Endodermal cell (in vitro differentiated cells): Measurements from ENCODE around the gene MMP2. TPM values are rescaled to one million over a fixed set of nuclear protein-coding genes. Genes with fewer than 3 reads are reported as not detected.

Experiments
- DNase-seq: peaks from one replicate; pipeline ENCODE4 v3.0.0-alpha.2; 2017
- H3K27ac ChIP-seq: 2 replicates; pipeline ENCODE4 v1.5.1; 2013; ENCODE audit warnings: mild to moderate bottlenecking, low read depth, low read length, moderate library complexity
- H3K27me3 ChIP-seq: 2 replicates; pipeline ENCODE4 v1.6.1; 2013; ENCODE audit warnings: mild to moderate bottlenecking, low read length, moderate library complexity; ENCODE audit not compliant: insufficient read depth, control insufficient read depth, poor library complexity, severe bottlenecking
- H3K36me3 ChIP-seq: 2 replicates; pipeline ENCODE4 v1.7.0; 2013; ENCODE audit warnings: mild to moderate bottlenecking, low read length, moderate library complexity; ENCODE audit not compliant: control insufficient read depth, insufficient read depth
- H3K4me1 ChIP-seq: one replicate; pipeline ENCODE4 v1.7.0; 2013; ENCODE audit warnings: low read length; ENCODE audit not compliant: control insufficient read depth, insufficient read depth
- H3K4me3 ChIP-seq: 2 replicates; pipeline ENCODE4 v1.5.1; 2013; ENCODE audit warnings: mild to moderate bottlenecking, low read length, moderate library complexity
- H3K9ac ChIP-seq: 2 replicates; pipeline ENCODE4 v1.6.1; 2013; ENCODE audit warnings: mild to moderate bottlenecking, low read length, moderate library complexity; ENCODE audit not compliant: poor library complexity, severe bottlenecking; ENCODE audit errors: extremely low read depth
- H3K9me3 ChIP-seq: 2 replicates; pipeline ENCODE4 v1.6.1; 2013; ENCODE audit warnings: mild to moderate bottlenecking, low read length, moderate library complexity; ENCODE audit not compliant: control insufficient read depth
- H3K27ac Mint-ChIP-seq: 2 replicates; pipeline ENCODE4 v1.8.0; 2020; ENCODE audit warnings: mixed read lengths
- H3K27me3 Mint-ChIP-seq: 2 replicates; pipeline ENCODE4 v1.8.0; 2021; ENCODE audit warnings: mild to moderate bottlenecking, mixed read lengths; ENCODE audit not compliant: insufficient read depth
- H3K36me3 Mint-ChIP-seq: 2 replicates; pipeline ENCODE4 v1.8.0; 2020; ENCODE audit warnings: low read depth, mixed read lengths
- H3K4me1 Mint-ChIP-seq: 2 replicates; pipeline ENCODE4 v1.8.0; 2020; ENCODE audit warnings: mixed read lengths
- H3K4me3 Mint-ChIP-seq: 2 replicates; pipeline ENCODE4 v1.8.0; 2020; ENCODE audit warnings: mild to moderate bottlenecking, moderate library complexity, mixed read lengths
- H3K9me3 Mint-ChIP-seq: 2 replicates; pipeline ENCODE4 v1.8.0; 2020; ENCODE audit warnings: mild to moderate bottlenecking, mixed read lengths
- WGBS, 2 experiments: methylation state at CpG; one replicate each; pipeline versions ENCODE4 v1.1.5 to v1.1.7; 2013; ENCODE audit warnings: missing lambda C conversion rate in 2 of 2, mixed read lengths in 1 of 2; ENCODE audit not compliant: insufficient coverage in 1 of 2, insufficient read length in 1 of 2; 5-methylcytosine and 5-hydroxymethylcytosine counted together
- total RNA-seq, 2 donors: library from RNA; stranded (reverse); fragmentation: NEBNext Ultra II Directional in 1 of 2; extraction: Animal tissue kit (Norgen Biotek cat#: 25700) in 1 of 2; gene quantifications; 2 replicates in 1 of 2; 3 replicates in 1 of 2; pipeline ENCODE4 v1.2.1, GENCODE V29; 2021
- TF ChIP-seq, protein P1 (sequence below): fragments of 200-600 bp; sonication (generic); conservative IDR thresholded peaks from 2 replicates; pipeline ENCODE4 v1.5.0; 2021; ENCODE audit warnings: antibody characterized with exemption, mild to moderate bottlenecking

MMP2 gene
- total RNA-seq, 2 donors from 2014 or later, result 65.0 to 80.4 TPM

DNA sequence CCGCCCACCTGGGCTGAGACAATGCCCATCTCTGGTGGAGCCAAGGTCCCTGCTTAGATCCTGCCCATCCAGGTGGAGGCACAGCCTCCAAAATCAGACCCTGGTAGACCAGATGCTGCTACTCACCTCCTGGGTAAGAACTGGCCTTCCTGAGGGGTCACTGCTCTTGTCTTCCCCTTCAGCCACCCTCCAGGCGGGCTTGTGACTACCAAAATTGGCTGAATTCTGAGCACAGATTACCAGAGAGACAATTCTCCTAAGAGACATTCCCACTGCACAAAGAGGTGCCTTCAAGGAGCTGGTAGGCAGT is 10.9 kb downstream of the MMP2 start:
- no peaks in the 10 kb centered on the region for H3K36me3 ChIP-seq
- Mint-ChIP-seq H3K27me3 (no peaks in the 10 kb centered on the region), H3K4me3 (no peak overlapping the region), H3K4me1 (no peaks in the 10 kb centered on the region), H3K9me3 (no peaks in the 10 kb centered on the region), H3K36me3 (peaks cover 28% of the 10 kb centered on the region), H3K27ac (no peak overlapping the region)
- no peak overlapping the region for H3K4me3 ChIP-seq
- 77% methylated on average over 2 of the region's 2 CpGs; no CpG with 5 or more reads in 1 of the 2 experiments for WGBS, 2 experiments
- no peaks in the 10 kb centered on the region for H3K27me3 ChIP-seq
- TF ChIP-seq, protein P1, sequence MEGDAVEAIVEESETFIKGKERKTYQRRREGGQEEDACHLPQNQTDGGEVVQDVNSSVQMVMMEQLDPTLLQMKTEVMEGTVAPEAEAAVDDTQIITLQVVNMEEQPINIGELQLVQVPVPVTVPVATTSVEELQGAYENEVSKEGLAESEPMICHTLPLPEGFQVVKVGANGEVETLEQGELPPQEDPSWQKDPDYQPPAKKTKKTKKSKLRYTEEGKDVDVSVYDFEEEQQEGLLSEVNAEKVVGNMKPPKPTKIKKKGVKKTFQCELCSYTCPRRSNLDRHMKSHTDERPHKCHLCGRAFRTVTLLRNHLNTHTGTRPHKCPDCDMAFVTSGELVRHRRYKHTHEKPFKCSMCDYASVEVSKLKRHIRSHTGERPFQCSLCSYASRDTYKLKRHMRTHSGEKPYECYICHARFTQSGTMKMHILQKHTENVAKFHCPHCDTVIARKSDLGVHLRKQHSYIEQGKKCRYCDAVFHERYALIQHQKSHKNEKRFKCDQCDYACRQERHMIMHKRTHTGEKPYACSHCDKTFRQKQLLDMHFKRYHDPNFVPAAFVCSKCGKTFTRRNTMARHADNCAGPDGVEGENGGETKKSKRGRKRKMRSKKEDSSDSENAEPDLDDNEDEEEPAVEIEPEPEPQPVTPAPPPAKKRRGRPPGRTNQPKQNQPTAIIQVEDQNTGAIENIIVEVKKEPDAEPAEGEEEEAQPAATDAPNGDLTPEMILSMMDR, result no peak
- no peak for DNase-seq
- no peak overlapping the region for H3K9ac ChIP-seq
- H3K4me1 ChIP-seq, result no peaks in the 10 kb centered on the region
- no peaks in the 10 kb centered on the region for H3K9me3 ChIP-seq
- no peak overlapping the region for H3K27ac ChIP-seq

DNA sequence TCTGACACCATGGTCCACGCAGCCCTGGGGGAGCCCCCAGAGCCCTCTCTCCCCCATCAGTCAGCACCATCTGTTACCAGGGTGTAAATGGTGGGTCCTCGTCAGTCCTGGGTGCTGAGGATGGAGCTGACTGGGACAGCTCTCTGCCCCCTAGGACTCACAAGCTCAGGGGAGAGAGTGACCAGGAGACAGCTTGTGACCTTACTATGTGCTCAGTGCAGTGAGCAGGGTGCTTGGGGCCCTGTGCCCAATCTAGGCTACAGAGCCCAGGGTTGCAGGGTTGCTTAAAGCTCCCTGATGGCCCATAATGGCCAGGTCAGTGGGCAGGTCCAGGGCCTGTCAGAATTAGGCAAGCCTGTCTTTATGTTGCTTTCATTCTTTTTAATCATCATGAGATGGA is 11.3 kb downstream of the MMP2 start:
- H3K9me3 ChIP-seq, result no peaks in the 10 kb centered on the region
- Mint-ChIP-seq H3K4me3 (no peak overlapping the region), H3K36me3 (peaks cover 26% of the 10 kb centered on the region), H3K27me3 (no peaks in the 10 kb centered on the region), H3K9me3 (no peaks in the 10 kb centered on the region), H3K4me1 (no peaks in the 10 kb centered on the region), H3K27ac (no peak overlapping the region)
- TF ChIP-seq, protein P1, result no peak
- DNase-seq, result peak; percentile 12
- no peak overlapping the region for H3K9ac ChIP-seq
- no peaks in the 10 kb centered on the region for H3K36me3 ChIP-seq
- no peak overlapping the region for H3K4me3 ChIP-seq
- H3K27ac ChIP-seq, result no peak overlapping the region
- WGBS, 2 experiments, result 92 to 100% methylated on average over 2 of the region's 2 CpGs
- H3K27me3 ChIP-seq, result no peaks in the 10 kb centered on the region
- H3K4me1 ChIP-seq, result no peaks in the 10 kb centered on the region

DNA sequence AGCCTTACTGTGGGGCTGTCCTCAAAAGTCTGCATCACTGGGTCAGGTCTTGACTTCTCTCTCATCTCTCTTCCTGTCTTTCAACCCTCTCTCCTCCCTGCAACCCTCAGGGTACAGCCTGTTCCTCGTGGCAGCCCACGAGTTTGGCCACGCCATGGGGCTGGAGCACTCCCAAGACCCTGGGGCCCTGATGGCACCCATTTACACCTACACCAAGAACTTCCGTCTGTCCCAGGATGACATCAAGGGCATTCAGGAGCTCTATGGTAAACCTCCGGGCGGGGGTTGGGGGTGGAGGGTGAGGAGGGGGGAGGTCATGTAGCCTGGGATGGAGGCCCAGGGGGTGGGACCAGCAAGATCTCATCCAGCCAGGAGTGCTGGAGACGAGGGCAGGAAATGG is 12.7 kb downstream of the MMP2 start:
- H3K4me3 ChIP-seq, result no peak overlapping the region
- no peaks in the 10 kb centered on the region for H3K9me3 ChIP-seq
- H3K27ac ChIP-seq, result no peak overlapping the region
- 86 to 91% methylated on average over 1 to 7 of the region's 7 CpGs for WGBS, 2 experiments
- H3K36me3 ChIP-seq, result no peaks in the 10 kb centered on the region
- H3K4me1 ChIP-seq, result no peaks in the 10 kb centered on the region
- H3K27me3 ChIP-seq, result no peaks in the 10 kb centered on the region
- peaks cover 17% of the 10 kb centered on the region for H3K36me3 Mint-ChIP-seq
- peak; percentile 59 for DNase-seq
- H3K9ac ChIP-seq, result no peak overlapping the region
- no peak overlapping the region for H3K4me3 Mint-ChIP-seq
- H3K9me3 Mint-ChIP-seq, result no peaks in the 10 kb centered on the region
- H3K27me3 Mint-ChIP-seq, result no peaks in the 10 kb centered on the region
- H3K27ac Mint-ChIP-seq, result no peak overlapping the region
- peaks cover 1% of the 10 kb centered on the region for H3K4me1 Mint-ChIP-seq
- TF ChIP-seq, protein P1, result no peak
